22Rv1 (cell line): ENCODE results near the gene IGSF3.

Experiments used
- CTCF ChIP-seq: fragments of 450-650 bp; IDR thresholded peaks from 2 replicates; pipeline ENCODE4 v1.5.1; 2017; ENCODE audit warnings: mild to moderate bottlenecking
- ZFX ChIP-seq: fragments of 450-650 bp; IDR thresholded peaks from 2 replicates; pipeline ENCODE4 v1.6.1; 2017; ENCODE audit warnings: antibody characterized with exemption, borderline replicate concordance

- TF ChIP-seq CTCF, result no peak
- TF ChIP-seq ZFX, result no peak
Measured at GRCh38 chr1:116605315-116605714, 62.2 kb downstream of the IGSF3 start.
